Endothelial cell of umbilical vein (primary cell): Measurements from ENCODE around the gene LHX4.

Experiments
- CTCF ChIP-seq, 2 donors: IDR thresholded peaks; 1 replicate in 1 of 2; 2 replicates in 1 of 2; pipeline ENCODE4 v1.5.1; 2011; ENCODE audit warnings: low read length in 2 of 2, mild to moderate bottlenecking in 2 of 2, moderate library complexity in 2 of 2, control low read depth in 1 of 2, inconsistent platforms in 1 of 2, low read depth in 1 of 2; ENCODE audit not compliant: insufficient read depth in 1 of 2; ENCODE audit errors: extremely low read depth in 1 of 2
- POLR2AphosphoS5 ChIP-seq: IDR thresholded peaks from 2 replicates; pipeline ENCODE4 v1.6.1; 2012; ENCODE audit warnings: low read depth, mild to moderate bottlenecking, control low read depth, low read length, moderate library complexity; ENCODE audit not compliant: insufficient read depth

DNA sequence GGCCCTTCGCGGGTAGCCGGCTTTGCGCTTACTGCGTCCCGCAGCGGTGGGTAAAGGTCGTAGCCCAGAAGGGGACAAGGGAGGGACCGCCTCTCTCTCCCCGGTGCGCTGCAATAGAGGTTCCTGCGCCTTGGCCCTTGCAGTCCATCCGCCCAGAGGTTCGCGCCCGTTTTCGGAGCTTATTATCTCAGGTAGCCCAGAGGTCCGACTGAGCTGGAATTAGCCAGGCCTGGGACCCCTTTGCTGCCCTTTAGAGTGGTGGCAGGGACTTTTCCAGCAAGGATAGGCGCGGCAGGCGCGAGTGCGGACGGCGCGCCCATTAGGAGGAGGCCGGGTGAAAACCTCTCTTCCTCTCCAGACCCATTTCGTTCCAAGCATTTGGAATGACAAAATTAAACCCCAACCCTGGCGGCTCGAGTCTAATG, 5.0 kb downstream of the LHX4 start:
- TF ChIP-seq CTCF (IDR thresholded peaks at IDR 0.05; ENCODE audit: extremely low read depth in 1 of 2, insufficient read depth in 1 of 2, low read depth in 1 of 2, low read length in 2 of 2) (no peak), POLR2AphosphoS5 (no peak)
